ENCODE results near the gene UBE2K. TPM values are rescaled to one million over a fixed set of nuclear protein-coding genes. Genes with fewer than 3 reads are reported as not detected.
"Not testable (repeated sequence)": the region's sequence is repeated elsewhere in the genome, so short reads cannot be mapped to it uniquely, and the experiment has no call there.

UBE2K gene
- polyA plus RNA-seq, 3 donors = 24.2 to 66.8 (median 50.0) TPM

GRCh38 chr4:39770471-39770870 is 72.5 kb downstream of the UBE2K start:
- Mint-ChIP-seq H3K27ac (no peak overlapping the region), H3K4me3 (no peak overlapping the region), H3K9me3 (peaks cover 0 to 3% (median 0%) of the 10 kb centered on the region in 7 donors), H3K36me3 (peaks cover 36 to 63% of the 10 kb centered on the region in 2 donors), H3K4me1 (no peaks in the 10 kb centered on the region), H3K27me3 (ENCODE audit: low read depth in 3 of 3) (peaks cover 0 to 4% (median 0%) of the 10 kb centered on the region in 3 donors)
- H3K4me1 ChIP-seq (ENCODE audit: control insufficient read depth in 1 of 2, insufficient read depth in 2 of 2, low read length in 2 of 2) = no peaks in the 10 kb centered on the region
- H3K27ac ChIP-seq (ENCODE audit: low read depth in 1 of 2, low read length in 2 of 2) = no peak overlapping the region
- no peak overlapping the region for H3K9ac ChIP-seq (ENCODE audit: insufficient read depth, low read length, poor library complexity, severe bottlenecking)
- peaks cover 3% of the 10 kb centered on the region for H4K20me1 ChIP-seq (ENCODE audit: insufficient read depth, low read length)
- DNase-seq = no peak
- 100% methylated on average over 12 of the region's 19 CpGs for WGBS (ENCODE audit: insufficient coverage)
- intact Hi-C loops (cut with micrococcal nuclease) = no loop called here
- no peaks in the 10 kb centered on the region for H3K27me3 ChIP-seq (ENCODE audit: control insufficient read depth in 2 of 2, insufficient read depth in 2 of 2, low read length in 2 of 2)
- no peaks in the 10 kb centered on the region for H3K9me3 ChIP-seq (replicated peaks in 1 of 2; ENCODE audit: control insufficient read depth in 1 of 2, insufficient read depth in 1 of 2, low read length in 2 of 2)
- H3K36me3 ChIP-seq (replicated peaks in 1 of 2; ENCODE audit: control insufficient read depth in 1 of 2, insufficient read depth in 2 of 2, low read length in 2 of 2) = peaks cover 40 to 74% of the 10 kb centered on the region in 2 donors
- no peaks in the 10 kb centered on the region for H3K79me2 ChIP-seq (ENCODE audit: insufficient read depth, low read length)
- H3K4me3 ChIP-seq (replicated peaks in 1 of 3; ENCODE audit: low read depth in 2 of 3, low read length in 3 of 3) = no peak overlapping the region
- no peak for TF ChIP-seq CTCF (IDR thresholded peaks at IDR 0.05)
- H2AFZ ChIP-seq (ENCODE audit: insufficient read depth, low read depth, low read length, poor library complexity, severe bottlenecking) = no peak overlapping the region
- H3K4me2 ChIP-seq (replicated peaks; ENCODE audit: extremely low read depth, low read length, poor library complexity, severe bottlenecking) = no peak overlapping the region

- H3K4me1 Mint-ChIP-seq = no peaks in the 10 kb centered on the region
- peaks cover 0 to 4% (median 0%) of the 10 kb centered on the region in 3 donors for H3K27me3 Mint-ChIP-seq (ENCODE audit: low read depth in 3 of 3)
- Histone ChIP-seq H2AFZ (ENCODE audit: insufficient read depth, low read depth, low read length, poor library complexity, severe bottlenecking) (no peak overlapping the region), H4K20me1 (ENCODE audit: insufficient read depth, low read length) (no peaks in the 10 kb centered on the region), H3K79me2 (ENCODE audit: insufficient read depth, low read length) (no peaks in the 10 kb centered on the region), H3K36me3 (replicated peaks in 1 of 2; ENCODE audit: control insufficient read depth in 1 of 2, insufficient read depth in 2 of 2, low read length in 2 of 2) (peaks cover 40 to 74% of the 10 kb centered on the region in 2 donors), H3K27me3 (ENCODE audit: control insufficient read depth in 2 of 2, insufficient read depth in 2 of 2, low read length in 2 of 2) (no peaks in the 10 kb centered on the region), H3K4me1 (ENCODE audit: control insufficient read depth in 1 of 2, insufficient read depth in 2 of 2, low read length in 2 of 2) (no peaks in the 10 kb centered on the region), H3K4me2 (replicated peaks; ENCODE audit: extremely low read depth, low read length, poor library complexity, severe bottlenecking) (no peak overlapping the region), H3K27ac (ENCODE audit: low read depth in 1 of 2, low read length in 2 of 2) (no peak overlapping the region), H3K9ac (ENCODE audit: insufficient read depth, low read length, poor library complexity, severe bottlenecking) (no peak overlapping the region), H3K9me3 (replicated peaks in 1 of 2; ENCODE audit: control insufficient read depth in 1 of 2, insufficient read depth in 1 of 2, low read length in 2 of 2) (no peaks in the 10 kb centered on the region), H3K4me3 (replicated peaks in 1 of 3; ENCODE audit: low read depth in 2 of 3, low read length in 3 of 3) (no peak overlapping the region)
- TF ChIP-seq CTCF (IDR thresholded peaks at IDR 0.05) = no peak
- no peak overlapping the region for H3K4me3 Mint-ChIP-seq
- H3K27ac Mint-ChIP-seq = peak overlapping the region in 1 of 7 donors; percentile 52
- peaks cover 36 to 65% of the 10 kb centered on the region in 2 donors for H3K36me3 Mint-ChIP-seq
- peaks cover 0 to 3% (median 0%) of the 10 kb centered on the region in 7 donors for H3K9me3 Mint-ChIP-seq
- intact Hi-C loops (cut with micrococcal nuclease) = no loop called here
- no peak for DNase-seq
- WGBS (ENCODE audit: insufficient coverage) = 98% methylated on average over 42 of the region's 57 CpGs
Observed at GRCh38 chr4:39770969-39771724, 73.2 kb downstream of the UBE2K start.

GRCh38 chr4:39781988-39782387 is 84.1 kb downstream of the UBE2K start:
- H3K4me1 ChIP-seq (ENCODE audit: control insufficient read depth in 1 of 2, insufficient read depth in 2 of 2, low read length in 2 of 2); intact Hi-C loops (cut with micrococcal nuclease); H3K4me3 Mint-ChIP-seq; H3K79me2 ChIP-seq (ENCODE audit: insufficient read depth, low read length); H3K27ac ChIP-seq (ENCODE audit: low read depth in 1 of 2, low read length in 2 of 2); H2AFZ ChIP-seq (ENCODE audit: insufficient read depth, low read depth, low read length, poor library complexity, severe bottlenecking); H3K9ac ChIP-seq (ENCODE audit: insufficient read depth, low read length, poor library complexity, severe bottlenecking); H3K4me1 Mint-ChIP-seq; DNase-seq; H3K4me3 ChIP-seq (replicated peaks in 1 of 3; ENCODE audit: low read depth in 2 of 3, low read length in 3 of 3); H3K27ac Mint-ChIP-seq; H3K4me2 ChIP-seq (replicated peaks; ENCODE audit: extremely low read depth, low read length, poor library complexity, severe bottlenecking); H3K9me3 ChIP-seq (replicated peaks in 1 of 2; ENCODE audit: control insufficient read depth in 1 of 2, insufficient read depth in 1 of 2, low read length in 2 of 2); H3K9me3 Mint-ChIP-seq; H4K20me1 ChIP-seq (ENCODE audit: insufficient read depth, low read length); H3K27me3 Mint-ChIP-seq (ENCODE audit: low read depth in 3 of 3); H3K27me3 ChIP-seq (ENCODE audit: control insufficient read depth in 2 of 2, insufficient read depth in 2 of 2, low read length in 2 of 2): not testable (repeated sequence)
- peaks cover 36 to 45% of the 10 kb centered on the region in 2 donors for H3K36me3 ChIP-seq (replicated peaks in 1 of 2; ENCODE audit: control insufficient read depth in 1 of 2, insufficient read depth in 2 of 2, low read length in 2 of 2)
- no CpG with 5 or more reads among the region's 2 CpGs for WGBS (ENCODE audit: insufficient coverage)
- H3K36me3 Mint-ChIP-seq = peaks cover 25 to 28% of the 10 kb centered on the region in 2 donors
